Measurements from ENCODE around the gene KDM6A.
"Not testable (repeated sequence)": the region's sequence is repeated elsewhere in the genome, so short reads cannot be mapped to it uniquely, and the experiment has no call there.

The KDM6A gene

DNA sequence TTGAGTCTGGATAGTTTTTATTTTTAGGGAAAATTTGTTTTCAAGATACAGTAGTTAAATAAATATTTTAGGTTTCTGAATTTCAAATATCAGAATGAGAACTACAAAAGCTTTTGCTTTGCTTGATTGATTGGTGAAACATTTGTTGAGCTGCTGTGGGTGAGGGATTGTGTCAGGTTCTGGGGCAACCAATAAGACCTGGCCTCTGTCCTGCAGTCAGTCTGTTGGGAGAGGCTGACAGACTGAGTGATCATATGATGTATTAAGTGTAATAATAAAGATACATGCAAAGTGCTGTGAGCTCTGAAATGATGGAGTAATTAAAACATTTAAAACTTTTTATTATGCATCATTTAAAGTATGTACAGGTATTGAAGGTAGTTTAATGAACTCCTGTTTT lies 9.6 kb downstream of the KDM6A start:
- Histone ChIP-seq H3K27me3 (replicated peaks) (no peaks in the 10 kb centered on the region), H3K4me3 (ENCODE audit: low read depth, low read length) (no peak overlapping the region), H3K36me3 (replicated peaks) (no peaks in the 10 kb centered on the region), H3K27ac (no peak overlapping the region)
- in situ Hi-C loops (cut with HindIII; ENCODE audit: low pct_ligation_motif_present, low sequenced_read_pairs), result no loop called here
- DNase-seq, result no peak
- TF ChIP-seq CTCF (IDR thresholded peaks at IDR 0.05; ENCODE audit: low read depth, low read length, missing control alignments), result no peak

DNA sequence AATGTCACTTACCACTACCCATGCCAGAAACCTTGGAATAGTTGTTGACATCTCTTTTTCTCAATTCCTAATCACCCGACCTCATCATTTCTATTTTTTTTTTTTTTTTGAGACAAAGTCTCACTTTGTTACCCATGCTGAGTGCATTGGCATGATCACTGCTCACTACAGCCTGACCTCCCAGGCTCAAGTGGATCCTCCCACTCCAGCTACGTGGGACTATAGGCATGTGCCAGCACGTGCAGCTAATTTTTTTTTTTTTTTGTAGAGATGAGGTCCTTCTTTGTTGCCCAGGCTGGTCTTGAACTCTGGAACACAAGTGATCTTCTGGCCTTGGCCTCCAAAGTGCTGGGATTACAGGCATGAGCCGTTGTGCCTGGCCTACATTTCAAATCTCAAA lies 12.0 kb downstream of the KDM6A start:
- Histone ChIP-seq H3K27ac (no peak overlapping the region), H3K4me3 (ENCODE audit: low read depth, low read length) (no peak overlapping the region), H3K27me3 (replicated peaks) (no peaks in the 10 kb centered on the region), H3K36me3 (replicated peaks) (no peaks in the 10 kb centered on the region)
- no peak for DNase-seq
- no peak for TF ChIP-seq CTCF (IDR thresholded peaks at IDR 0.05; ENCODE audit: low read depth, low read length, missing control alignments)
- in situ Hi-C loops (cut with HindIII; ENCODE audit: low pct_ligation_motif_present, low sequenced_read_pairs), result no loop called here

- Histone ChIP-seq H3K36me3 (replicated peaks) (no peaks in the 10 kb centered on the region), H3K4me3 (ENCODE audit: low read depth, low read length) (no peak overlapping the region), H3K27me3 (replicated peaks) (no peaks in the 10 kb centered on the region), H3K27ac (no peak overlapping the region)
- DNase-seq, result no peak
- no peak for TF ChIP-seq CTCF (IDR thresholded peaks at IDR 0.05; ENCODE audit: low read depth, low read length, missing control alignments)
- in situ Hi-C loops (cut with HindIII; ENCODE audit: low pct_ligation_motif_present, low sequenced_read_pairs), result no loop called here
Measured at GRCh38 chrX:44889824-44890223, 16.8 kb downstream of the KDM6A start.

DNA sequence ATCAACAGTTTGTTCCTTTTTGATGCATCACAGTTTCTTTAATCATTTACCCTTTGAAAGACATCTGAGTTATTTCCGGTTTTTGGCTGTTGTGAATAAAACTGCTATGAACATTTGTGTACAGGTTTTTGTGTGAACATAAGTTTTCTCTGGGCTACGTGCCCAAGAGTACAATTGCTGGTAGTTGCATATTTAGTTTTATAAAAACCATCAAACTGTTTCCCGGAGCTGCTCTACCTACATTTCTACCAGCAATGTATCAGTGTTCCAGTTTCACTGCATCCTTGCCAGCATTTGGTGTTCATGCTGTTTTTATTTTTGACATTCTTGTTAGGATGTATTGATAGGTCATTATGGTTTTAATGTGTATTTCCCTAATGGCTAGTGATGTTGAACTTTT lies 17.3 kb downstream of the KDM6A start:
- DNase-seq, result no peak
- TF ChIP-seq CTCF (IDR thresholded peaks at IDR 0.05; ENCODE audit: low read depth, low read length, missing control alignments), result no peak
- Histone ChIP-seq H3K27me3 (replicated peaks) (no peaks in the 10 kb centered on the region), H3K4me3 (ENCODE audit: low read depth, low read length) (no peak overlapping the region), H3K27ac (no peak overlapping the region), H3K36me3 (replicated peaks) (no peaks in the 10 kb centered on the region)
- in situ Hi-C loops (cut with HindIII; ENCODE audit: low pct_ligation_motif_present, low sequenced_read_pairs), result no loop called here

DNA sequence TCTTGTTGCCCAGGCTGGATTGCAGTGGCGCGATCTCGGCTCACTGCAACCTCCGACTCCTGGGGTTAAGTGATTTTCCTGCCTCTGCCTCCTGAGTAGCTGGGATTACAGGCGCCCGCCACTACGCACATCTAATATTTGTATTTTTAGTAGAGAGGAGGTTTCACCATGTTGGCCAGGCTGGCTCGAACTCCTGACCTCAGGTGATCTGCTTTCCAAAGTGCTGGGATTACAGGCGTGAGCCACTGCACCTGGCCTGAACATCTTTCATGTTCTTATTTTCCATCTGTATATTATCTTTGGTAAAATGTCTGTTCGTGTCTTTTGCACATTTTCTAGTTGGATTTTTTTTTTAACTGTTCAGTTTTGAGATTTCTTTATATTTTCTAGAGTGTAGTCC lies 17.7 kb downstream of the KDM6A start:
- H3K36me3 ChIP-seq (replicated peaks); DNase-seq; H3K27me3 ChIP-seq (replicated peaks); in situ Hi-C loops (cut with HindIII; ENCODE audit: low pct_ligation_motif_present, low sequenced_read_pairs); H3K27ac ChIP-seq; H3K4me3 ChIP-seq (ENCODE audit: low read depth, low read length): not testable (repeated sequence)

DNA sequence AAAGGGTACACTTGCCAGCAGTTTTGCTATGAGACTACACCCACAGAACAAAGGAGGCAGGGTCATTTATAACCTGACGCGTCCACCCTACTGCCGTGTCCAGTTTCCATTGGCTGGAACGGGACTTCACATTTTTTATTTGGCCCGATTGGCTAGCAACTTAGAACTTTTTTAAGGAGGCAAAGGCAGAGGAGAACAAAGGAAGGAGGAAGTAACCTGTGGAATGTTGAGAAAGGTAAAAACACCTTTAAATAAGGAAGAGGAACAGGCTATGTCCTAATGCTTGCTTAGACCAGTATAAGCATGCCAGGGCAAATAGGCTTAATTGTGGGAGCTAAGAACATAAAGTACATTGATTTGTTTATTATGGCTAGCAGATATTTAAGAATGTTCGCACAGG lies 18.7 kb downstream of the KDM6A start:
- Histone ChIP-seq H3K27me3 (replicated peaks) (no peaks in the 10 kb centered on the region), H3K4me3 (ENCODE audit: low read depth, low read length) (no peak overlapping the region), H3K36me3 (replicated peaks) (no peaks in the 10 kb centered on the region), H3K27ac (no peak overlapping the region)
- in situ Hi-C loops (cut with HindIII; ENCODE audit: low pct_ligation_motif_present, low sequenced_read_pairs), result no loop called here
- DNase-seq, result no peak
- TF ChIP-seq CTCF (IDR thresholded peaks at IDR 0.05; ENCODE audit: low read depth, low read length, missing control alignments), result no peak

Data from brain microvascular endothelial cell (primary cell).